ENCODE measurements around the gene FBXO7.

DNA sequence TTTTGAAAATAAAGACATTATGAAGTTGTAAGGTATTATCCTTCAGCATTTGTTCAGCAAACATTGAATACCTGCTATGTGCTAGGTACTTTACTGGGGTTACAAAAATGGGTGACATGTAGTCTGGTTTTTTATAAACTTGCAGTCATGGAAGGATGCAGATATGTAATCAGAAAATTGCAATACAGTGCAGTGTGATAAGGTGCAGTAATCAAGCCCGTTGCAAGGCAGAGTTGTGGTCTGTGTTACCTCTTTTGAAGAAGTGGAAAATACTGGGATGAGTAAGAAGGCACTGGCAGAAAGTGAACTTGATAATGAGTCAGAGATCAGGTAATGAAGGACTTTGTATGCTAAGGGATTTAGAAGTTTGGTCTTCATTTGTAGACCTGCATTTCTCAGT is 8.1 kb downstream of the FBXO7 start:
- TF ChIP-seq POLR2AphosphoS5 (IDR thresholded peaks at IDR 0.05; ENCODE audit: low read depth) (no peak), GABPA (IDR thresholded peaks at IDR 0.05; ENCODE audit: low read depth) (no peak), SPI1 (IDR thresholded peaks at IDR 0.05; ENCODE audit: borderline replicate concordance, low read depth) (no peak)
- TF ChIP-seq, protein P1, sequence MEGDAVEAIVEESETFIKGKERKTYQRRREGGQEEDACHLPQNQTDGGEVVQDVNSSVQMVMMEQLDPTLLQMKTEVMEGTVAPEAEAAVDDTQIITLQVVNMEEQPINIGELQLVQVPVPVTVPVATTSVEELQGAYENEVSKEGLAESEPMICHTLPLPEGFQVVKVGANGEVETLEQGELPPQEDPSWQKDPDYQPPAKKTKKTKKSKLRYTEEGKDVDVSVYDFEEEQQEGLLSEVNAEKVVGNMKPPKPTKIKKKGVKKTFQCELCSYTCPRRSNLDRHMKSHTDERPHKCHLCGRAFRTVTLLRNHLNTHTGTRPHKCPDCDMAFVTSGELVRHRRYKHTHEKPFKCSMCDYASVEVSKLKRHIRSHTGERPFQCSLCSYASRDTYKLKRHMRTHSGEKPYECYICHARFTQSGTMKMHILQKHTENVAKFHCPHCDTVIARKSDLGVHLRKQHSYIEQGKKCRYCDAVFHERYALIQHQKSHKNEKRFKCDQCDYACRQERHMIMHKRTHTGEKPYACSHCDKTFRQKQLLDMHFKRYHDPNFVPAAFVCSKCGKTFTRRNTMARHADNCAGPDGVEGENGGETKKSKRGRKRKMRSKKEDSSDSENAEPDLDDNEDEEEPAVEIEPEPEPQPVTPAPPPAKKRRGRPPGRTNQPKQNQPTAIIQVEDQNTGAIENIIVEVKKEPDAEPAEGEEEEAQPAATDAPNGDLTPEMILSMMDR (IDR thresholded peaks at IDR 0.05; ENCODE audit: insufficient read depth, low read length): no peak
- TF ChIP-seq, protein P2, sequence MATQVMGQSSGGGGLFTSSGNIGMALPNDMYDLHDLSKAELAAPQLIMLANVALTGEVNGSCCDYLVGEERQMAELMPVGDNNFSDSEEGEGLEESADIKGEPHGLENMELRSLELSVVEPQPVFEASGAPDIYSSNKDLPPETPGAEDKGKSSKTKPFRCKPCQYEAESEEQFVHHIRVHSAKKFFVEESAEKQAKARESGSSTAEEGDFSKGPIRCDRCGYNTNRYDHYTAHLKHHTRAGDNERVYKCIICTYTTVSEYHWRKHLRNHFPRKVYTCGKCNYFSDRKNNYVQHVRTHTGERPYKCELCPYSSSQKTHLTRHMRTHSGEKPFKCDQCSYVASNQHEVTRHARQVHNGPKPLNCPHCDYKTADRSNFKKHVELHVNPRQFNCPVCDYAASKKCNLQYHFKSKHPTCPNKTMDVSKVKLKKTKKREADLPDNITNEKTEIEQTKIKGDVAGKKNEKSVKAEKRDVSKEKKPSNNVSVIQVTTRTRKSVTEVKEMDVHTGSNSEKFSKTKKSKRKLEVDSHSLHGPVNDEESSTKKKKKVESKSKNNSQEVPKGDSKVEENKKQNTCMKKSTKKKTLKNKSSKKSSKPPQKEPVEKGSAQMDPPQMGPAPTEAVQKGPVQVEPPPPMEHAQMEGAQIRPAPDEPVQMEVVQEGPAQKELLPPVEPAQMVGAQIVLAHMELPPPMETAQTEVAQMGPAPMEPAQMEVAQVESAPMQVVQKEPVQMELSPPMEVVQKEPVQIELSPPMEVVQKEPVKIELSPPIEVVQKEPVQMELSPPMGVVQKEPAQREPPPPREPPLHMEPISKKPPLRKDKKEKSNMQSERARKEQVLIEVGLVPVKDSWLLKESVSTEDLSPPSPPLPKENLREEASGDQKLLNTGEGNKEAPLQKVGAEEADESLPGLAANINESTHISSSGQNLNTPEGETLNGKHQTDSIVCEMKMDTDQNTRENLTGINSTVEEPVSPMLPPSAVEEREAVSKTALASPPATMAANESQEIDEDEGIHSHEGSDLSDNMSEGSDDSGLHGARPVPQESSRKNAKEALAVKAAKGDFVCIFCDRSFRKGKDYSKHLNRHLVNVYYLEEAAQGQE (IDR thresholded peaks at IDR 0.05; ENCODE audit: insufficient replicate concordance, low read depth): no peak

Measured in HL-60 (cell line).